Vagina (tissue), 2 donors: ENCODE results near the gene GBP6. TPM values are rescaled to one million over a fixed set of nuclear protein-coding genes. Genes with fewer than 3 reads are reported as not detected.

Source experiments
- DNase-seq, 2 donors: peaks; one replicate each; pipeline ENCODE4 v3.0.0-alpha.2; 2017; ENCODE audit errors: extremely low spot score in 2 of 2
- H3K27ac ChIP-seq: fragments of 200-600 bp; sonication (generic); one replicate; pipeline ENCODE4 v1.5.1; 2019
- H3K27me3 ChIP-seq: fragments of 200-600 bp; sonication (generic); one replicate; pipeline ENCODE4 v1.5.1; 2019
- H3K36me3 ChIP-seq, 2 donors: fragments of 200-600 bp; sonication (generic); one replicate each; pipeline ENCODE4 v1.5.1; 2017 to 2019
- H3K4me1 ChIP-seq: fragments of 200-600 bp; sonication (generic); one replicate; pipeline ENCODE4 v1.5.1; 2019
- H3K4me3 ChIP-seq, 2 donors: fragments of 200-600 bp; sonication (generic); 1 replicate in 1 of 2; 2 replicates in 1 of 2; pipeline ENCODE4 v1.5.1; 2016 to 2019
- H3K9me3 ChIP-seq: fragments of 200-600 bp; sonication (generic); one replicate; pipeline ENCODE4 v1.5.1; 2019
- CTCF ChIP-seq, 3 experiments: fragments of 450-650 bp in 2 of 3; fragments of 200-600 bp in 1 of 3; sonication (generic) in 1 of 3; IDR thresholded peaks; one replicate each; pipeline ENCODE4 v1.5.1; 2017 to 2019; ENCODE audit warnings: antibody characterized with exemption in 3 of 3, mild to moderate bottlenecking in 2 of 3, moderate library complexity in 2 of 3
- POLR2A ChIP-seq, 2 donors: fragments of 450-650 bp; IDR thresholded peaks; one replicate each; pipeline ENCODE4 v1.6.1; 2017; ENCODE audit warnings: antibody characterized with exemption in 2 of 2, mild to moderate bottlenecking in 2 of 2, moderate library complexity in 2 of 2
- POLR2AphosphoS5 ChIP-seq, 2 donors: sonication (generic); formaldehyde crosslinking; IDR thresholded peaks; one replicate each; pipeline ENCODE4 v1.9.0; 2017; ENCODE audit warnings: antibody characterized with exemption in 2 of 2, mild to moderate bottlenecking in 2 of 2, low read depth in 1 of 2; ENCODE audit not compliant: insufficient read depth in 1 of 2
- intact Hi-C: fragments of 100-400 bp; cut with DNase I; formaldehyde crosslinking; loops from one replicate; pipeline ENCODE4 v1.15.1; 2023
- total RNA-seq: library from RNA; depleted of rRNA; stranded (reverse); fragments of >200 nt; gene quantifications from one replicate; pipeline ENCODE4 v1.2.3, GENCODE V29; 2016

Gene GBP6
- total RNA-seq, 1 donor from 2014 or later = 23.1 TPM

DNA sequence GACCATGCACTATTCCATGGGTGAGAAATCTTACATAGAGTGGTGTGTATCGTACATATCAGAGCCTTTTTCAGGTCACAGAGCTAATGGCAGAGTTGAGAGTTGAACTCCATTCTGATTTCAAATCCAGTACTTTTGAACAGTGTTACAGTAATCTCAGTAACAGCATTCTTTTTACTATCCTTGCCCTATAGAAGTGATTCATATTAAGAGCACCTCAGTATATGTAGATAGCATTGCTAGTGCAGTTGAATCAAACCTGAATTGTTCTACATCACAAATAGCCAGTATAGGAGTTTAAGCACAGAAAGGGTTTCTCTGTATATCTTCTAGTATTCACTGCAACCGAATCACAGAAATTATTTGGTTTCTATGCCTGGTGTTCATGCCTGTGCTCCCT lies 11.4 kb upstream of the GBP6 start:
- TF ChIP-seq POLR2A (IDR thresholded peaks at IDR 0.05) (no peak), POLR2AphosphoS5 (IDR thresholded peaks at IDR 0.05; ENCODE audit: insufficient read depth in 1 of 2, low read depth in 1 of 2) (no peak), CTCF (IDR thresholded peaks at IDR 0.05) (no peak)
- Histone ChIP-seq H3K4me1 (no peaks in the 10 kb centered on the region), H3K36me3 (no peaks in the 10 kb centered on the region), H3K27ac (no peak overlapping the region), H3K4me3 (no peak overlapping the region), H3K27me3 (no peaks in the 10 kb centered on the region), H3K9me3 (no peaks in the 10 kb centered on the region)
- intact Hi-C loops = no loop called here
- DNase-seq = no peak

GRCh38 chr1:89354205-89354604 lies 9.7 kb upstream of the GBP6 start:
- Histone ChIP-seq H3K4me3 (no peak overlapping the region), H3K36me3 (no peaks in the 10 kb centered on the region), H3K9me3 (no peaks in the 10 kb centered on the region), H3K27ac (no peak overlapping the region), H3K27me3 (no peaks in the 10 kb centered on the region), H3K4me1 (no peaks in the 10 kb centered on the region)
- TF ChIP-seq CTCF (IDR thresholded peaks at IDR 0.05) (no peak), POLR2A (IDR thresholded peaks at IDR 0.05) (no peak), POLR2AphosphoS5 (IDR thresholded peaks at IDR 0.05; ENCODE audit: insufficient read depth in 1 of 2, low read depth in 1 of 2) (no peak)
- no peak for DNase-seq
- intact Hi-C loops = no loop called here

DNA sequence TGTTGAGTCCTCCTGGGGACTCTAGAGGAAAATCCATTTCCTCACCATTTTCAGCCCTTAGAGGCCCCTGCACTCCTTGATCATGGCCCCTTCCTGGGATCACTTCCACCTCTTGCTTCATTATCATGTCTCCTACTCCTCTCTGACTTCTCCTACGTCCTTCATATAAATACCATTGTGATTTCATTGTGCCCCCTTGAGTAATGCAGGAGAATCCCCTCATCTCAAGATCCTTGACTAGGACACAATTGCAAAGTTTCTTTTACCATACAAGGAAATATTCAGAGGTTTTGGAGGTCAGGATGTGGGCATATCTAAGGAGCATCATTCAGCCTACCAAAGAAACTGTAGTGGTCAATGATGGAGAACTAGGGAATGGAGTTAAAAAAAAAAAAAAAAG lies 8.8 kb upstream of the GBP6 start:
- Histone ChIP-seq H3K4me3 (no peak overlapping the region), H3K36me3 (no peaks in the 10 kb centered on the region), H3K9me3 (no peaks in the 10 kb centered on the region), H3K27me3 (no peaks in the 10 kb centered on the region), H3K27ac (no peak overlapping the region), H3K4me1 (no peaks in the 10 kb centered on the region)
- no peak for DNase-seq
- intact Hi-C loops = loop anchor here (5.0 kb wide), 1 partner anchor 358 kb away; no protein-coding TSS in a partner anchor
- TF ChIP-seq POLR2AphosphoS5 (IDR thresholded peaks at IDR 0.05; ENCODE audit: insufficient read depth in 1 of 2, low read depth in 1 of 2) (no peak), POLR2A (IDR thresholded peaks at IDR 0.05) (no peak), CTCF (IDR thresholded peaks at IDR 0.05) (no peak)

GRCh38 chr1:89356658-89357400 lies 7.0 kb upstream of the GBP6 start:
- Histone ChIP-seq H3K4me1 (no peaks in the 10 kb centered on the region), H3K27me3 (no peaks in the 10 kb centered on the region), H3K4me3 (no peak overlapping the region), H3K36me3 (no peaks in the 10 kb centered on the region), H3K9me3 (no peaks in the 10 kb centered on the region), H3K27ac (no peak overlapping the region)
- no peak for TF ChIP-seq POLR2A (IDR thresholded peaks at IDR 0.05)
- TF ChIP-seq CTCF (IDR thresholded peaks at IDR 0.05) = no peak
- no peak for TF ChIP-seq POLR2AphosphoS5 (IDR thresholded peaks at IDR 0.05; ENCODE audit: insufficient read depth in 1 of 2, low read depth in 1 of 2)
- no peak for DNase-seq
- intact Hi-C loops = loop anchor here (5.0 kb wide), 1 partner anchor 360 kb away; no protein-coding TSS in a partner anchor

GRCh38 chr1:89358287-89358893 lies 5.5 kb upstream of the GBP6 start:
- intact Hi-C loops = loop anchor here (5.0 kb wide), 1 partner anchor 361 kb away; no protein-coding TSS in a partner anchor
- TF ChIP-seq POLR2AphosphoS5 (IDR thresholded peaks at IDR 0.05; ENCODE audit: insufficient read depth in 1 of 2, low read depth in 1 of 2) (peak in 1 of 2 donors; percentile 27), POLR2A (IDR thresholded peaks at IDR 0.05) (no peak), CTCF (IDR thresholded peaks at IDR 0.05) (peak; percentile 65 to 86 (median 74))
- no peaks in the 10 kb centered on the region for H3K36me3 ChIP-seq
- no peaks in the 10 kb centered on the region for H3K9me3 ChIP-seq
- DNase-seq = no peak
- H3K4me3 ChIP-seq = no peak overlapping the region
- no peaks in the 10 kb centered on the region for H3K4me1 ChIP-seq
- H3K27ac ChIP-seq = no peak overlapping the region
- H3K27me3 ChIP-seq = no peaks in the 10 kb centered on the region
